Hindlimb muscle (tissue), 1 donor: Measurements from ENCODE around the gene SAPCD2. TPM values are rescaled to one million over a fixed set of nuclear protein-coding genes. Genes with fewer than 3 reads are reported as not detected.

ENCODE experiments used
- DNase-seq: peaks from one replicate; pipeline ENCODE4 v3.0.0-alpha.2; 2013
- polyA plus RNA-seq: library from polyadenylated mRNA; unstranded; fragments of 120-200 nt; gene quantifications from one replicate; pipeline ENCODE4 v1.2.1, GENCODE V29; 2013; ENCODE audit not compliant: insufficient read length

Gene SAPCD2
- polyA plus RNA-seq, 1 donor, result 3.9 TPM

DNA sequence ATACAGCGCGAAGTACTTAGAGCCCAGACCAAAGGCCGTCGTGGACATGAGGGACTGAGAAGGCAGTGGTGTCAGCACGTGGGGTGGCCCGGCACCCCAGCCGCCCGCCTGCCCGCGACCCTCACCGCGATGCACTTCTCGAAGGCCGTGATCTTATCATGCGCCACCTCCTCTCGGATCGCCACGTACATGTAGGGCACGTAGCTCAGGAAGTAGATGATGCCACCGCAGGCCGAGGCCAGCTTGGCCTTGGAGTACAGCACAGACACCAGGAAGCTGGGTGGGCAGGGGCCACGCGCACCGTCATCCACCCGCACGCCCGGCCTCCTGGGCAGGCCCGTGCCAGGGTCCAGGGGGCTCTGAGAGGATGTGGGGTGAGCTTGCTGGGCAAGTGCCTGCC is 53.3 kb downstream of the SAPCD2 start:
- DNase-seq, result no peak

DNA sequence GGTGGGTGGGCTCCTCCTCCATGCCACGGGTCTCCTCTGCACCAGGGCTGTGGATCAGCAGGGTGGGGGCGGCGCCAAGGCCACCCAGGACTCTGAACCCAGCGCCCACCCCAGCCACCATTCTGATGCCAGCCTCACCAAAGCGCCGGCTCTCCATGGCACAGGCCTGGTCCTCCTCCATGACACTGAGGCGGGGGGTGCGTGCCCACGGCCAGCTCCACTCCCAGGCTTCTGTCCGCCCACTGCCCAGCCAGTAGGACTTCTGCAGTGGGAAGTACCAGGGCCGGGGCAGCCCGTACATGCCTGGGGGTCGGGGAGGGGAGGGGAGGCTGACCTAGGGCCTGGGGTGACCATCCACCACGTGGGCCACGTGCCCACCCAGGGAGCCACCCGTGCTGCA is 53.9 kb downstream of the SAPCD2 start:
- DNase-seq, result no peak

DNA sequence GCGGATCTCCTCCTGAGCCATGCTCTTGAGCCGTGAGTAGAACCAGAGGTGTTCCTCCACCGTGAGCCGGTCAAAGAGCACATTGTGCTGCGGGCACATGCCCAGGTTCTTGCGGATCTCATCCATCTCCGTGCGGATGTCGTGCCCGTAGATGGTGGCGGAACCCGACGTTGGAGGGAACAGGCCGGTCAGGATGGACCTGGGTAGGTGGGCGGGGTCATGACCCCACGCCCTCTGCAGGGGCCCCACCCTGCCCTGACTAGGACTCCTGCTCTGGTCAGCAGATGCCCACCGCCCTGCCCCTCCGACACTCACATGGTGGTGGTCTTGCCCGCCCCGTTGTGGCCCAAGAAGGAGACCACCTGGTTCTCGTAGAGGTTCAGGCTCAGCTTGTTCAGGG is 54.4 kb downstream of the SAPCD2 start:
- no peak for DNase-seq

DNA sequence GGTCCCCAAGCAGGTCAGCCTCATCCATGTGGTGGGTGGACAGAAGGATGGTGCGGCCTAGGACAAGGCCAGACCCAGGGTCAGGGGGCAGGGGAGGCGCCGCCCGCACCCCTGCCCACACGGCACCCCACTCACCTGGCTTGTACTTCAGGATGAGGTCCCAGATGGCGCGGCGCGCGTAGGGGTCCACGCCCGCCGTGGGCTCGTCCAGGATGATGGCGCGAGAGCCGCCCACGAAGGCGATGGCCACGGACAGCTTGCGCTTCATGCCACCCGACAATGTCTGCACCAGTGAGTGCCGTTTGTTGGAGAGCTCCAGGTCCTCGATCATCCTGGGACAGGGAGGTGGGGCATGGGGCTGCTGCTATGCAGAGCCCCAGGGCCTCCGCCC is 54.8 kb downstream of the SAPCD2 start:
- no peak for DNase-seq

DNA sequence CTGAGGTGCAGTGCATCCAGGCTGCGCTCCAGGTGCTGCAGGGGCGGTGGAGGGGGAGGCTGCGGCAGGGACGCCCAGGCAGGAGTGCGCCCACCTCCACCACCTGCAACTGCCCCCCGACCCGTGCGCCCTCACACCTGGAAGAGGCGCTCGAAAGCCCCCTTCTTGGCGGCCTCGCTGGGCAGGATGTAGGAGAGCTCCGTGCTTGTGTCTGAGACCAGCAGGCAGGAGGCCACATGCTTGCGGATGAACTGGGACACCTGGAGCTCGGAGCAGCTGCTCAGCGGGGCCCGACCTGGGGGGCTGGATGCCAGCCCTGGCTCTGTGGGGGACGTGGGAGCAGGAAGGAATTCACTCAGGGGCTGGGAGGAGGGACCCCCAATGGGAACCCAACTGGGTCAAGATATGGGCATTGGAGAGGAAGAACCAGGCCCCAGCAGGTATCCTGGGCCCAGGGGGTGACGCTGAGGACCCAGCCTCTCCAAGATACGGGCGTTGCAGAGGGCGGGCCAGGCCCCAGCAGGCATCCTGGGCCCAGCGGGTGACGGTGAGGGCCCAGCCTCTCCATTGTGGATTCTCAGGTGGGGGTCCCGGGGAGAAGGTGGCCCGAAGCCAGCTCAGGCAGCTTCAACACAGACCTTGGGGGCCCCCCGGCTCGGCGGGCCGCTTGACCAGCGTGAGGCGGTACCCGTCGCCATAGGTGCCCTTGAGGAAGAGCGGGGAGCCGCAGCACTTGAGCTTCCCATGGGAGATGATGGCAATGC is 55.4 kb downstream of the SAPCD2 start:
- no peak for DNase-seq

DNA sequence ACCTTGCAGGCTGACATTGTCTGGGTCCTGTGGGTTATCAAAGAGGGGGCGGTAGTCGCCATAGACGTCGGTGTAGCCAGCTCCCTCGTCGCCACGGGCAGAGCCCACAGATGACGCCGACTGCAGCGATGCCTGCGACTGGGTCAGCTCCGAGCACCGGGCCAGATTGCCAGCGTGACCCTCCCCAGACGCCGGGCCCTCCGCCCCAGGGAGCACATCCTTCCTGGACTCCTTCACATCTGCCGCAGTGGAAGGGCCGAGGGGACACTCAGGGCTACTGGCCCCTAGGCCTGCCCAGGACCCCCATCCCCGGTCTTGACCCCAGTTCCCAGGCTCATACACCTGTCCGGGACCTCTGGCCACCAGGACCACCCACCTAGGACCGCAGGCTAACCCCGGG is 56.2 kb downstream of the SAPCD2 start:
- no peak for DNase-seq

DNA sequence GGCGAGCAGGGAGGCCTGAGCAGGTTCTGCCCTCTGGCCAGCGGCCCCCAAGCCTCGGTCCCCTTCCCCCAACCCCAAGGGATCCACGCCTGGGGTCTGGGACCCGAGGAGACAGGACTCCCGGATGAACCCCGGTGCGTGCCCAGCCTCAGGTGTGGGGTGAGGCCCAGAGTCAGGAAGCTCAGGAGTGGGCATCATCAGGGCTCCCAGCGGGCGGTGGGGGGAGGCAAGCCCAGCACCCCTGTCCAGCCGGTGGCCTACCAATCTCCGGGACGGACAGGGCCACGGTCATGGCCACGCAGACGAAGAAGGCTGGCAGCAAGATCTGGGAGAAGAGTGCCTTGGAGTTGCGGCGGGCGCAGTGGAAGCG is 56.8 kb downstream of the SAPCD2 start:
- no peak for DNase-seq

DNA sequence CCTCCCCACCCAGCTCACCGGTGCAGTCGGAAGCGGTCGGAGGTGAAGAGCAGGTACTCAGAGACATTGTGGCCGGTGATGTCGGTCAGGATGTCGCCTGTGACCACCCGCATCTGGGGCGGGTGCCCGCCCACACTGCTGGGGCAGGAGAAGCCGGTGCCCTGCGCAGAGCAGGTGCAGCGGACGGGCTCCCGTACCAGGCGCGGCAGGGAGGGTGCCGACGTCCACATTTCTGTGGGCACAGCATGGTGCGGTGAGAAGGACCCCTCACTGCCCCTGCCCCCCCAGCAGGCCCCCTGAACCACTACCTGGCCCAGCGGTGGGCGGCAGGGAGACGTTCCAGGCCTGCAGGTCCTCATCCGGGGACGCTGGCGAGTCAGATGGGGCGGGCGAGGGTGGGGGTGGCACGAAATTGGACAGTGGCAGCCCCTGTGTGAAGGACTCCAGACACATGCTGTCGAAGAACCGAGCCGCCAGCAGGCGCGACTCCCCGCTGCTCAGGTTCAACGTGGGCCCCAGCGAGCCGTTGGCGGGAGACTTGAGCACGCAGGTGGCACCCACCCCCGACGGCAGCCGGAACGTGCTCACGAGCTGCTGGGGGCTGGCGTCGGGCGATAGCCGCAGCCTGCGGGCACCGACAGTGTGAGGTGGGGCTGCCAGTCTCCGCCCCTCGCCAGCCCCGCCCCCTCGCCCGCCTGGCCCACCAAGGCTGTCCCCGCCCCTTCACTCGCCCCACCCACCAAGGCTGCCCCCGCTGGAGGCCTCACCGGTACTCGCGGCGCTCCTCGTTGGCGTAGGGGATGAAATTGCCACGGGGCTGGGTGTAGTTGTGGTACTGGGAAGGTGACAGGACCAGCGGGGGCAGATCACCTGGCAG is 57.4 kb downstream of the SAPCD2 start:
- no peak for DNase-seq

Other genes starting within 250 kb of the SAPCD2 start
- gene AJM1, start 228.1 kb downstream of the SAPCD2 start, polyA plus RNA-seq, result 2.8 TPM
- gene PHPT1, start 221.1 kb downstream of the SAPCD2 start, polyA plus RNA-seq, result 109 TPM
- gene MAMDC4, start 218.2 kb downstream of the SAPCD2 start, polyA plus RNA-seq, result 5.9 TPM
- gene EDF1, start 204.2 kb downstream of the SAPCD2 start, polyA plus RNA-seq, result 336 TPM
- gene TRAF2, start 184.0 kb downstream of the SAPCD2 start, polyA plus RNA-seq, result 13.7 TPM
- 45.6 TPM for gene FBXW5, start 125.8 kb downstream of the SAPCD2 start, polyA plus RNA-seq
- gene C8G, start 125.3 kb downstream of the SAPCD2 start, polyA plus RNA-seq, result 0.90 TPM
- 0.67 TPM for gene LCN12, start 118.3 kb downstream of the SAPCD2 start, polyA plus RNA-seq
- gene PTGDS, start 93.1 kb downstream of the SAPCD2 start, polyA plus RNA-seq, result 24.2 TPM
- 0.85 TPM for gene LCNL1, start 87.6 kb downstream of the SAPCD2 start, polyA plus RNA-seq
- 23.9 TPM for gene PAXX, start 78.1 kb downstream of the SAPCD2 start, polyA plus RNA-seq
- gene CLIC3, start 74.0 kb downstream of the SAPCD2 start, polyA plus RNA-seq, result 0.54 TPM
- 18.4 TPM for gene ABCA2, start 42.3 kb downstream of the SAPCD2 start, polyA plus RNA-seq
- 0.10 TPM for gene FUT7, start 38.5 kb downstream of the SAPCD2 start, polyA plus RNA-seq
- 44.1 TPM for gene NPDC1, start 24.4 kb downstream of the SAPCD2 start, polyA plus RNA-seq
- 11.0 TPM for gene ENTPD2, start 16.5 kb downstream of the SAPCD2 start, polyA plus RNA-seq
- gene UAP1L1, start 7.0 kb upstream of the SAPCD2 start, polyA plus RNA-seq, result 2.5 TPM
- gene MAN1B1, start 16.4 kb upstream of the SAPCD2 start, polyA plus RNA-seq, result 43.6 TPM
- gene DPP7, start 44.2 kb upstream of the SAPCD2 start, polyA plus RNA-seq, result 30.0 TPM
- not detected for gene GRIN1, start 68.6 kb upstream of the SAPCD2 start, polyA plus RNA-seq
- gene LRRC26, start 99.5 kb upstream of the SAPCD2 start, polyA plus RNA-seq, result not detected
- not detected for gene TMEM210, start 101.5 kb upstream of the SAPCD2 start, polyA plus RNA-seq
- 36.3 TPM for gene ANAPC2, start 118.0 kb upstream of the SAPCD2 start, polyA plus RNA-seq
- gene SSNA1, start 118.1 kb upstream of the SAPCD2 start, polyA plus RNA-seq, result 66.5 TPM
- gene TPRN, start 130.2 kb upstream of the SAPCD2 start, polyA plus RNA-seq, result 14.0 TPM
- gene TMEM203, start 135.1 kb upstream of the SAPCD2 start, polyA plus RNA-seq, result 36.1 TPM
- 10.5 TPM for gene NDOR1, start 135.1 kb upstream of the SAPCD2 start, polyA plus RNA-seq
- 4.2 TPM for gene RNF208, start 151.7 kb upstream of the SAPCD2 start, polyA plus RNA-seq
- 2.5 TPM for gene CYSRT1, start 154.6 kb upstream of the SAPCD2 start, polyA plus RNA-seq
- gene RNF224, start 156.9 kb upstream of the SAPCD2 start, polyA plus RNA-seq, result 2.1 TPM
- gene SLC34A3, start 160.3 kb upstream of the SAPCD2 start, polyA plus RNA-seq, result 1.8 TPM
- gene TUBB4B, start 170.7 kb upstream of the SAPCD2 start, polyA plus RNA-seq, result 145 TPM
- gene STPG3, start 180.7 kb upstream of the SAPCD2 start, polyA plus RNA-seq, result not detected
- 53.1 TPM for gene NELFB, start 184.8 kb upstream of the SAPCD2 start, polyA plus RNA-seq
- gene TOR4A, start 207.2 kb upstream of the SAPCD2 start, polyA plus RNA-seq, result 7.9 TPM
- 3.9 TPM for gene NRARP, start 231.7 kb upstream of the SAPCD2 start, polyA plus RNA-seq